DMS53 treated with DMSO at 0.1 percent for 48 hours (cell line): ENCODE measurements around the gene PTGER1.

ENCODE experiments used
- DNase-seq: peaks from one replicate; lab custom pipeline; 2025; ENCODE audit not compliant: unreplicated experiment; lab: John Stamatoyannopoulos, UW

Gene PTGER1

GRCh38 chr19:14442891-14443631 is 32.1 kb downstream of the PTGER1 start:
- no peak for DNase-seq

GRCh38 chr19:14441041-14441938 is 33.9 kb downstream of the PTGER1 start:
- DNase-seq, result no peak

- DNase-seq, result no peak
Observed at GRCh38 chr19:14440049-14440448, 35.1 kb downstream of the PTGER1 start.

GRCh38 chr19:14439014-14439413 is 36.1 kb downstream of the PTGER1 start:
- DNase-seq, result no peak

- DNase-seq, result no peak
Observed at GRCh38 chr19:14437578-14438140, 37.5 kb downstream of the PTGER1 start.

- DNase-seq, result no peak
Observed at GRCh38 chr19:14435320-14436050, 39.7 kb downstream of the PTGER1 start.

- no peak for DNase-seq
Observed at GRCh38 chr19:14434543-14435319, 40.4 kb downstream of the PTGER1 start.

- DNase-seq, result no peak
Observed at GRCh38 chr19:14433554-14434501, 41.3 kb downstream of the PTGER1 start.

GRCh38 chr19:14432791-14433553 is 42.2 kb downstream of the PTGER1 start, which contains the start of gene PKN1:
PKN1 (plus strand) TSS chr19:14433306; CDS start chr19:14433522, 216 bp downstream.
- peak; percentile 7 for DNase-seq

- no peak for DNase-seq
Observed at GRCh38 chr19:14430712-14431111, 44.4 kb downstream of the PTGER1 start.

GRCh38 chr19:14428882-14429416 is 46.2 kb downstream of the PTGER1 start:
- DNase-seq, result no peak

- DNase-seq, result no peak
Observed at GRCh38 chr19:14427461-14427860, 47.7 kb downstream of the PTGER1 start.

- DNase-seq, result no peak
Observed at GRCh38 chr19:14425696-14426138, 49.4 kb downstream of the PTGER1 start.
